GM23338 (cell line): Measurements from ENCODE around the gene NLRP5. TPM values are rescaled to one million over a fixed set of nuclear protein-coding genes. Genes with fewer than 3 reads are reported as not detected.
A peak's percentile ranks its signal among the peaks of the same experiment; 100 is the strongest.

Source experiments
- ATAC-seq: fragments of 200-7000 bp; cut with Tn5 transposase; 3 replicates; pipeline ENCODE4 v1.9.1; 2020
- DNase-seq: peaks from one replicate; pipeline ENCODE4 v3.0.0-alpha.2; 2015; ENCODE audit warnings: low spot score
- H2AFZ ChIP-seq: fragments of 200-600 bp; sonication (generic); 2 replicates; pipeline ENCODE4 v1.8.0; 2016; ENCODE audit warnings: antibody characterized with exemption, mild to moderate bottlenecking, moderate library complexity
- H3F3A ChIP-seq: fragments of 200-600 bp; sonication (generic); replicated peaks from 2 replicates; pipeline ENCODE4 v1.8.0; 2017; ENCODE audit warnings: antibody characterized with exemption, mixed run types, low read depth
- H3K27ac ChIP-seq: fragments of 200-600 bp; sonication (generic); 2 replicates; pipeline ENCODE4 v1.6.1; 2016; ENCODE audit warnings: low read depth
- H3K27me3 ChIP-seq: fragments of 200-600 bp; sonication (generic); 2 replicates; pipeline ENCODE4 v1.8.0; 2016; ENCODE audit warnings: mild to moderate bottlenecking, mixed run types, moderate library complexity; ENCODE audit not compliant: insufficient read depth
- H3K36me3 ChIP-seq: fragments of 200-600 bp; sonication (generic); 2 replicates; pipeline ENCODE4 v1.8.0; 2016; ENCODE audit warnings: mild to moderate bottlenecking; ENCODE audit not compliant: insufficient read depth
- H3K4me1 ChIP-seq: fragments of 200-600 bp; sonication (generic); 2 replicates; pipeline ENCODE4 v1.8.0; 2016; ENCODE audit warnings: mild to moderate bottlenecking, moderate library complexity; ENCODE audit not compliant: insufficient read depth
- H3K4me2 ChIP-seq: fragments of 200-600 bp; sonication (generic); 2 replicates; pipeline ENCODE4 v1.7.1; 2017; ENCODE audit warnings: mixed run types
- H3K4me3 ChIP-seq: fragments of 200-600 bp; sonication (generic); 2 replicates; pipeline ENCODE4 v1.6.1; 2016; ENCODE audit warnings: mixed run types
- H3K79me2 ChIP-seq: fragments of 200-600 bp; sonication (generic); replicated peaks from 2 replicates; pipeline ENCODE4 v1.8.0; 2017; ENCODE audit warnings: mild to moderate bottlenecking; ENCODE audit not compliant: insufficient read depth
- H3K9me2 ChIP-seq: fragments of 200-600 bp; sonication (generic); 2 replicates; pipeline ENCODE4 v1.8.0; 2017; ENCODE audit not compliant: insufficient read depth
- H4K20me1 ChIP-seq: fragments of 200-600 bp; sonication (generic); replicated peaks from 2 replicates; pipeline ENCODE4 v1.8.0; 2017; ENCODE audit warnings: mild to moderate bottlenecking; ENCODE audit not compliant: insufficient read depth
- H3K27ac Mint-ChIP-seq: 2 replicates; pipeline ENCODE4 v1.8.0; 2020; ENCODE audit warnings: inconsistent platforms, mild to moderate bottlenecking, moderate library complexity, mixed read lengths
- H3K27me3 Mint-ChIP-seq: 3 replicates; pipeline ENCODE4 v1.8.0; 2022; ENCODE audit warnings: low read depth, mild to moderate bottlenecking, moderate library complexity, mixed read lengths, inconsistent platforms; ENCODE audit not compliant: insufficient read depth, poor library complexity
- H3K36me3 Mint-ChIP-seq: 3 replicates; pipeline ENCODE4 v1.8.0; 2021; ENCODE audit warnings: low read depth, mild to moderate bottlenecking, inconsistent platforms, moderate library complexity, mixed read lengths
- H3K4me1 Mint-ChIP-seq: 3 replicates; pipeline ENCODE4 v1.8.0; 2020; ENCODE audit warnings: mild to moderate bottlenecking, inconsistent platforms, mixed read lengths
- H3K4me3 Mint-ChIP-seq: 3 replicates; pipeline ENCODE4 v1.8.0; 2021; ENCODE audit warnings: moderate library complexity, mild to moderate bottlenecking, inconsistent platforms, mixed read lengths
- H3K9me3 Mint-ChIP-seq: 3 replicates; pipeline ENCODE4 v1.8.0; 2020; ENCODE audit warnings: moderate library complexity, mild to moderate bottlenecking, inconsistent platforms, mixed read lengths
- CREB1 ChIP-seq: fragments of 250-450 bp; sonication (Bioruptor Pico); IDR thresholded peaks from 2 replicates; pipeline ENCODE4 v1.5.0; 2020; ENCODE audit warnings: low read depth, mild to moderate bottlenecking, moderate library complexity
- EZH2 ChIP-seq: fragments of 200-600 bp; sonication (generic); IDR thresholded peaks from one replicate; pipeline ENCODE4 v1.8.0; 2017; ENCODE audit warnings: antibody characterized with exemption, mild to moderate bottlenecking, low read depth; ENCODE audit not compliant: unreplicated experiment
- EZH2phosphoT487 ChIP-seq: fragments of 200-600 bp; sonication (generic); IDR thresholded peaks from one replicate; pipeline ENCODE4 v1.8.1; 2018; ENCODE audit warnings: antibody characterized with exemption; ENCODE audit not compliant: unreplicated experiment
- JUNB ChIP-seq: IDR thresholded peaks from one replicate; pipeline ENCODE4 v1.6.1; 2016; ENCODE audit warnings: antibody characterized with exemption; ENCODE audit not compliant: unreplicated experiment
- NANOG ChIP-seq: IDR thresholded peaks from 2 replicates; pipeline ENCODE4 v1.6.1; 2016; ENCODE audit warnings: antibody characterized with exemption, borderline replicate concordance
- POLR2AphosphoS5 ChIP-seq: IDR thresholded peaks from 2 replicates; pipeline ENCODE4 v1.6.1; 2016; ENCODE audit warnings: antibody characterized with exemption, low read depth
- ZNF114 ChIP-seq: fragments of 250-450 bp; sonication (Bioruptor Pico); IDR thresholded peaks from 2 replicates; pipeline ENCODE4 v1.5.0; 2020; ENCODE audit warnings: mild to moderate bottlenecking, moderate library complexity
- ZNF331 ChIP-seq: fragments of 250-450 bp; sonication (Bioruptor Pico); IDR thresholded peaks from 2 replicates; pipeline ENCODE4 v1.5.0; 2020; ENCODE audit warnings: low read depth, mild to moderate bottlenecking, moderate library complexity
- polyA plus RNA-seq: library from polyadenylated mRNA; unstranded; fragments of >200 nt; fragmentation: Nextera tagmentation; extraction: Ambion mirVana; gene quantifications from 2 replicates; pipeline ENCODE4 v1.2.1, GENCODE V29; 2016
- total RNA-seq: library from RNA; depleted of rRNA; stranded (reverse); fragments of >200 nt; shearing (Covaris generic); gene quantifications from 2 replicates; pipeline ENCODE4 v1.2.3, GENCODE V29; 2014
- TF ChIP-seq, protein P1 (sequence below): IDR thresholded peaks from one replicate; pipeline ENCODE4 v1.6.1; 2018; ENCODE audit warnings: antibody characterized with exemption; ENCODE audit not compliant: unreplicated experiment
- TF ChIP-seq, protein P2 (sequence below): fragments of 250-450 bp; sonication (Bioruptor Pico); IDR thresholded peaks from 2 replicates; pipeline ENCODE4 v1.5.0; 2020; ENCODE audit warnings: mild to moderate bottlenecking, moderate library complexity
- TF ChIP-seq, protein P3 (sequence below): IDR thresholded peaks from 2 replicates; pipeline ENCODE4 v1.6.1; 2016; ENCODE audit warnings: antibody characterized with exemption

Gene NLRP5
- total and polyA plus RNA-seq, 2 experiments from 2014 or later, result not detected

DNA sequence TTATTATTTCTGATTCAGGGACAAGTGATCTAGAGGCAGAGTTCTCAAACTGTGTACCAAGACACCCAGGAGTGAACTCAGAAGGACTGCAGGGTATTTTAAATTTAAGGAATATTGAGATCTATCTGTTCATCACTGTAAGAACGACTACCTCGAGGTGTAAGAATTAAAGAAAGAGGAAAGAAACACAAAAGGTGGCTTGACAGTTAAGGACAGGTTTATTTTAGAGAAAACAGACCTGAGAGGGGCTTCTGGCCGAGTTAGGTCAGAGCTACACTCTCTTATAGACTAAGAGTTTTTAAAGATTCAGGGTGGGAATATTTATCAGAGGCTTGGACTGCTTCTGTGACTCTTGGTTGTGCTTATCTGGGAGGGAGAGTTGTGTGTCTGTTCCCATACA, 12.6 kb upstream of the NLRP5 start:
- H3K36me3 Mint-ChIP-seq, result peaks cover 44% of the 10 kb centered on the region
- H3K4me1 Mint-ChIP-seq, result no peaks in the 10 kb centered on the region
- TF ChIP-seq, protein P1, sequence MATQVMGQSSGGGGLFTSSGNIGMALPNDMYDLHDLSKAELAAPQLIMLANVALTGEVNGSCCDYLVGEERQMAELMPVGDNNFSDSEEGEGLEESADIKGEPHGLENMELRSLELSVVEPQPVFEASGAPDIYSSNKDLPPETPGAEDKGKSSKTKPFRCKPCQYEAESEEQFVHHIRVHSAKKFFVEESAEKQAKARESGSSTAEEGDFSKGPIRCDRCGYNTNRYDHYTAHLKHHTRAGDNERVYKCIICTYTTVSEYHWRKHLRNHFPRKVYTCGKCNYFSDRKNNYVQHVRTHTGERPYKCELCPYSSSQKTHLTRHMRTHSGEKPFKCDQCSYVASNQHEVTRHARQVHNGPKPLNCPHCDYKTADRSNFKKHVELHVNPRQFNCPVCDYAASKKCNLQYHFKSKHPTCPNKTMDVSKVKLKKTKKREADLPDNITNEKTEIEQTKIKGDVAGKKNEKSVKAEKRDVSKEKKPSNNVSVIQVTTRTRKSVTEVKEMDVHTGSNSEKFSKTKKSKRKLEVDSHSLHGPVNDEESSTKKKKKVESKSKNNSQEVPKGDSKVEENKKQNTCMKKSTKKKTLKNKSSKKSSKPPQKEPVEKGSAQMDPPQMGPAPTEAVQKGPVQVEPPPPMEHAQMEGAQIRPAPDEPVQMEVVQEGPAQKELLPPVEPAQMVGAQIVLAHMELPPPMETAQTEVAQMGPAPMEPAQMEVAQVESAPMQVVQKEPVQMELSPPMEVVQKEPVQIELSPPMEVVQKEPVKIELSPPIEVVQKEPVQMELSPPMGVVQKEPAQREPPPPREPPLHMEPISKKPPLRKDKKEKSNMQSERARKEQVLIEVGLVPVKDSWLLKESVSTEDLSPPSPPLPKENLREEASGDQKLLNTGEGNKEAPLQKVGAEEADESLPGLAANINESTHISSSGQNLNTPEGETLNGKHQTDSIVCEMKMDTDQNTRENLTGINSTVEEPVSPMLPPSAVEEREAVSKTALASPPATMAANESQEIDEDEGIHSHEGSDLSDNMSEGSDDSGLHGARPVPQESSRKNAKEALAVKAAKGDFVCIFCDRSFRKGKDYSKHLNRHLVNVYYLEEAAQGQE, result no peak
- TF ChIP-seq ZNF114 (CRISPR knock-in tag), result no peak
- TF ChIP-seq, protein P2, sequence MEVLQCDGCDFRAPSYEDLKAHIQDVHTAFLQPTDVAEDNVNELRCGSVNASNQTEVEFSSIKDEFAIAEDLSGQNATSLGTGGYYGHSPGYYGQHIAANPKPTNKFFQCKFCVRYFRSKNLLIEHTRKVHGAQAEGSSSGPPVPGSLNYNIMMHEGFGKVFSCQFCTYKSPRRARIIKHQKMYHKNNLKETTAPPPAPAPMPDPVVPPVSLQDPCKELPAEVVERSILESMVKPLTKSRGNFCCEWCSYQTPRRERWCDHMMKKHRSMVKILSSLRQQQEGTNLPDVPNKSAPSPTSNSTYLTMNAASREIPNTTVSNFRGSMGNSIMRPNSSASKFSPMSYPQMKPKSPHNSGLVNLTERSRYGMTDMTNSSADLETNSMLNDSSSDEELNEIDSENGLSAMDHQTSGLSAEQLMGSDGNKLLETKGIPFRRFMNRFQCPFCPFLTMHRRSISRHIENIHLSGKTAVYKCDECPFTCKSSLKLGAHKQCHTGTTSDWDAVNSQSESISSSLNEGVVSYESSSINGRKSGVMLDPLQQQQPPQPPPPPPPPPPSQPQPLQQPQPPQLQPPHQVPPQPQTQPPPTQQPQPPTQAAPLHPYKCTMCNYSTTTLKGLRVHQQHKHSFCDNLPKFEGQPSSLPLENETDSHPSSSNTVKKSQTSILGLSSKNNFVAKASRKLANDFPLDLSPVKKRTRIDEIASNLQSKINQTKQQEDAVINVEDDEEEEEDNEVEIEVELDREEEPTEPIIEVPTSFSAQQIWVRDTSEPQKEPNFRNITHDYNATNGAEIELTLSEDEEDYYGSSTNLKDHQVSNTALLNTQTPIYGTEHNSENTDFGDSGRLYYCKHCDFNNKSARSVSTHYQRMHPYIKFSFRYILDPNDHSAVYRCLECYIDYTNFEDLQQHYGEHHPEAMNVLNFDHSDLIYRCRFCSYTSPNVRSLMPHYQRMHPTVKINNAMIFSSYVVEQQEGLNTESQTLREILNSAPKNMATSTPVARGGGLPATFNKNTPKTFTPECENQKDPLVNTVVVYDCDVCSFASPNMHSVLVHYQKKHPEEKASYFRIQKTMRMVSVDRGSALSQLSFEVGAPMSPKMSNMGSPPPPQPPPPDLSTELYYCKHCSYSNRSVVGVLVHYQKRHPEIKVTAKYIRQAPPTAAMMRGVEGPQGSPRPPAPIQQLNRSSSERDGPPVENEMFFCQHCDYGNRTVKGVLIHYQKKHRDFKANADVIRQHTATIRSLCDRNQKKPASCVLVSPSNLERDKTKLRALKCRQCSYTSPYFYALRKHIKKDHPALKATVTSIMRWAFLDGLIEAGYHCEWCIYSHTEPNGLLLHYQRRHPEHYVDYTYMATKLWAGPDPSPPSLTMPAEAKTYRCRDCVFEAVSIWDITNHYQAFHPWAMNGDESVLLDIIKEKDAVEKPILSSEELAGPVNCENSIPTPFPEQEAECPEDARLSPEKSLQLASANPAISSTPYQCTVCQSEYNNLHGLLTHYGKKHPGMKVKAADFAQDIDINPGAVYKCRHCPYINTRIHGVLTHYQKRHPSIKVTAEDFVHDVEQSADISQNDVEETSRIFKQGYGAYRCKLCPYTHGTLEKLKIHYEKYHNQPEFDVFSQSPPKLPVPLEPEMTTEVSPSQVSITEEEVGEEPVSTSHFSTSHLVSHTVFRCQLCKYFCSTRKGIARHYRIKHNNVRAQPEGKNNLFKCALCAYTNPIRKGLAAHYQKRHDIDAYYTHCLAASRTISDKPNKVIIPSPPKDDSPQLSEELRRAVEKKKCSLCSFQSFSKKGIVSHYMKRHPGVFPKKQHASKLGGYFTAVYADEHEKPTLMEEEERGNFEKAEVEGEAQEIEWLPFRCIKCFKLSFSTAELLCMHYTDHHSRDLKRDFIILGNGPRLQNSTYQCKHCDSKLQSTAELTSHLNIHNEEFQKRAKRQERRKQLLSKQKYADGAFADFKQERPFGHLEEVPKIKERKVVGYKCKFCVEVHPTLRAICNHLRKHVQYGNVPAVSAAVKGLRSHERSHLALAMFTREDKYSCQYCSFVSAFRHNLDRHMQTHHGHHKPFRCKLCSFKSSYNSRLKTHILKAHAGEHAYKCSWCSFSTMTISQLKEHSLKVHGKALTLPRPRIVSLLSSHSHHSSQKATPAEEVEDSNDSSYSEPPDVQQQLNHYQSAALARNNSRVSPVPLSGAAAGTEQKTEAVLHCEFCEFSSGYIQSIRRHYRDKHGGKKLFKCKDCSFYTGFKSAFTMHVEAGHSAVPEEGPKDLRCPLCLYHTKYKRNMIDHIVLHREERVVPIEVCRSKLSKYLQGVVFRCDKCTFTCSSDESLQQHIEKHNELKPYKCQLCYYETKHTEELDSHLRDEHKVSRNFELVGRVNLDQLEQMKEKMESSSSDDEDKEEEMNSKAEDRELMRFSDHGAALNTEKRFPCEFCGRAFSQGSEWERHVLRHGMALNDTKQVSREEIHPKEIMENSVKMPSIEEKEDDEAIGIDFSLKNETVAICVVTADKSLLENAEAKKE (CRISPR knock-in tag), result no peak
- TF ChIP-seq ZNF331 (CRISPR knock-in tag), result no peak
- TF ChIP-seq POLR2AphosphoS5, result no peak
- TF ChIP-seq EZH2, result no peak
- no peak for TF ChIP-seq JUNB
- TF ChIP-seq CREB1 (CRISPR knock-in tag), result no peak
- TF ChIP-seq NANOG, result no peak
- TF ChIP-seq, protein P3, sequence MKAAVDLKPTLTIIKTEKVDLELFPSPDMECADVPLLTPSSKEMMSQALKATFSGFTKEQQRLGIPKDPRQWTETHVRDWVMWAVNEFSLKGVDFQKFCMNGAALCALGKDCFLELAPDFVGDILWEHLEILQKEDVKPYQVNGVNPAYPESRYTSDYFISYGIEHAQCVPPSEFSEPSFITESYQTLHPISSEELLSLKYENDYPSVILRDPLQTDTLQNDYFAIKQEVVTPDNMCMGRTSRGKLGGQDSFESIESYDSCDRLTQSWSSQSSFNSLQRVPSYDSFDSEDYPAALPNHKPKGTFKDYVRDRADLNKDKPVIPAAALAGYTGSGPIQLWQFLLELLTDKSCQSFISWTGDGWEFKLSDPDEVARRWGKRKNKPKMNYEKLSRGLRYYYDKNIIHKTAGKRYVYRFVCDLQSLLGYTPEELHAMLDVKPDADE, result no peak
- TF ChIP-seq EZH2phosphoT487, result no peak
- Histone ChIP-seq H3K4me3 (no peak overlapping the region), H3K9me2 (no peaks in the 10 kb centered on the region), H3K27ac (no peak overlapping the region), H3K4me2 (no peak overlapping the region), H4K20me1 (no peaks in the 10 kb centered on the region), H3K79me2 (no peaks in the 10 kb centered on the region), H2AFZ (no peak overlapping the region), H3K4me1 (no peaks in the 10 kb centered on the region), H3K36me3 (no peaks in the 10 kb centered on the region), H3F3A (no peaks in the 10 kb centered on the region), H3K27me3 (no peaks in the 10 kb centered on the region)
- no peak overlapping the region for H3K27ac Mint-ChIP-seq
- DNase-seq (peak; percentile 1), ATAC-seq (no peak)
- H3K9me3 Mint-ChIP-seq, result peaks cover 87% of the 10 kb centered on the region
- no peaks in the 10 kb centered on the region for H3K27me3 Mint-ChIP-seq
- H3K4me3 Mint-ChIP-seq, result no peak overlapping the region
